ENCODE results near the gene KLF11.
"Not testable (repeated sequence)": the region's sequence is repeated elsewhere in the genome, so short reads cannot be mapped to it uniquely, and the experiment has no call there.

The KLF11 gene

DNA sequence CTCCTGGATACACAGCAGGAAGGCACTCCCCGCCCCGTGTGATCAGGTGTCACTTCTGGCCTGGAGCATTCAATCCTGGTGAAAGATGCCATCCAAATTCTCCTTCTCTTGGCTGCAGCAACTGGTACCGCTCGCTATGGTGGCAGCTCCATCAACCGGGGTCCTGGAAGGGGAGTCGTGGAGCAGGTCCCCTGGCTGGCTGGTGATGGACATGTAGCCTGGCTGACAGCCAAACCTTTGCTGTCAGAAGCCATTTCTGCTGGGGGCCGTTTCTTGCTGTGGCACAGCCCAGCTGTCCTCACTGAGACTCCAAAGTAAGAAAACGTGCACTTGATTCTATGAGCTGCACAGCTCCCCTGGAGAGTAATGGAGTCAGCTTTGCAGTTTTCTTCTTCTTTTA lies 44.0 kb downstream of the KLF11 start:
- DNase-seq, result no peak

DNA sequence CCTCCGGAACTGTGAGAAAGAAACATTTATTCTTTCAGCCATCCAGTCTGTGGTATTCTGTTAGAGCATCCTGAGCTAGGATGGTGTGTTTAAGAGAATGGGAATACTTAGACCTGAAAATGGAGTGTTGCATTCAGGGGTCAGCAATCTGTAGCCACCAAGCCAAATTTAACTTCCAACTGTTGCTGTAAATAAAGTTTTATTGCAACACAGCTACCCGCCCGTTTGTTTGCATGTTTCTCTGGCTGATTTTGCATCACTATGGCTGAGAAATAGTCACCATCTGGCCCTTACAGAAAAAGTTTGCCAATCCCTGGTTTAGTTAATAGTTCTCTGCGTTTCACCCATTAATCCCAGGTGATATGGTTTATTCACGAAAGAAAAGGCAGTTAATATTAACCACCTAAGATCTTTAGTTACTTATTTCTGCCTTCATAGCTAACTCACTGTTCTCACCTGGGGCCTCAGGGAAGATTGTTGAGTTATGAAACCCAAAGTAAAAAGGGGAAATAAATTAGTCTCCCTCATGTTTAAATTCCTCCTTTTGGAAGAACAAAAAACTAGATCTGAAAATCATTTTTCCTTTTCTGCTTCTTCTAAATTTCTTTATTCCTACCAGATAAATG lies 46.3 kb downstream of the KLF11 start:
- DNase-seq, result no peak

DNA sequence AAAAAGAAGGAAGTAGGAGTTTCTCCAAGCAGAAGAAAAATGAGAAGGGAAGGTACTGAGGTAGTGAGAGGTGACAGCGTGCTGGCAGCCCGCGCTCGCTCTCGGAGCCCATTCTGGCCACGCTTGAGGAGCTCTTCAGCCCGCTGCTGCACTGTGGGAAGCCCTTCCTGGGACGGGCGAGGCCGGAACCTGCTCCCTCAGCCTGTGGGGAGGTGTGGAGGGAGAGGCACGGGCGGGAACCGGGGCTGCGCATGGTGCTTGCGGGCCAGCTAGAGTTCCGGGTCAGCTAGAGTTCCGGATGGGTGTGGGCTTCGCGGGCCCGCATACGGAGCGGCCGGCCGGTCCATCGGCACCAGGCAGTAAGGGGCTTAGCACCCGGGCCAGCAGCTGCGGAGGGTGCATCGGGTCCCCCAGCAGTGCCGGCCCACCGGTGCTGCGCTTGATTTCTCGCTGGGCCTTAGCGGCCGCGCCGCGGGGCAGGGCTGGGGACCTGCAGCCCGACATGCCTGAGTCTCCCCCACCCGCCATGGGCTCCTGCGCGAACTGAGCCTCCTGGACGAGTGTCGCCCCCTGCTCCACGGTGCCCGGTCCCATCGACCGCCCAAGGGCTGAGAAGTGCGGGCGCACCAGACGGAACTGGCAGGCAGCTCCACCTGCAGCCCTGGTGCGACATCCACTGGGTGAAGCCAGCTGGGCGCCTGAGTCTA lies 48.0 kb downstream of the KLF11 start:
- DNase-seq, result no peak

DNA sequence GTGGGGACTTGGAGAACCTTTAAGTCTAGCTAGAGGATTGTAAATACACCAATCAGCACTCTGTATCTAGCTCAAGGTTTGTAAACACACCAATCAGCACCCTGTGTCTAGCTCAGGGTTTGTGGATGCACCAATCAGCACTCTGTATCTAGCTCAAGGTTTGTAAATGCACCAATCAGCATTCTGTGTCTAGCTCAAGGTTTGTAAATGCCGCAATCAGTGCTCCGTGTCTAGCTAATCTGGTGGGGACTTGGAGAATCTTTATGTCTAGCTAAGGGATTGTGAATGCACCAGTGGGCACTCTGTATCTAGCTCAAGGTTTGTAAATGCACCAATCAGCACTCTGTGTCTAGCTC lies 48.5 kb downstream of the KLF11 start:
- not testable (repeated sequence) for DNase-seq

DNA sequence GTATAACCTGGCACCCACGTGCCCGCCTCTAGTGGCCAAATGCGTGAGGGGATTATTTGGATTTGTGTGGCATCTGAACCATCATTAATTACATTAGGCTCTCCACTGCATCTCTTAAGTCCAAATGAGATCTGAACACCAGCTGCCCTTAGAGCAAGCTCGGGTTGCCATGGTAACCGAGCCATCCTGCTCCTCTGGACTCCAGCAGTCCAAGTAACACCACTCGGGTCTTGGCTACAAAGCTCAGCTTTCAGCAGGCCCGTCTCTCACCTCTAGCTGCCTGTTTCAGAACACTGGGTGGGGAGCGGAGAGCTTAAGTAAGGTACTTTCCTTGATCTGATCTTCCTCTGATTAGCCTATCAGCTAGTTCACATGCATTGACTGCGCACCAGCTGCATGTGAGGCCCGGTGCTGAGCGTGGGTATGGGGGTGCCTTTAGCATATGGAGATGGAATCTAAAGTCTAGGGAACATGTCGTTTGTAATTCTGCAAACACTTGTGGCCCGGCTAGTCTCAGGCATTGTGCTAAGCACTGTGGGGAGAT lies 51.0 kb downstream of the KLF11 start:
- peak; percentile 25 for DNase-seq

DNA sequence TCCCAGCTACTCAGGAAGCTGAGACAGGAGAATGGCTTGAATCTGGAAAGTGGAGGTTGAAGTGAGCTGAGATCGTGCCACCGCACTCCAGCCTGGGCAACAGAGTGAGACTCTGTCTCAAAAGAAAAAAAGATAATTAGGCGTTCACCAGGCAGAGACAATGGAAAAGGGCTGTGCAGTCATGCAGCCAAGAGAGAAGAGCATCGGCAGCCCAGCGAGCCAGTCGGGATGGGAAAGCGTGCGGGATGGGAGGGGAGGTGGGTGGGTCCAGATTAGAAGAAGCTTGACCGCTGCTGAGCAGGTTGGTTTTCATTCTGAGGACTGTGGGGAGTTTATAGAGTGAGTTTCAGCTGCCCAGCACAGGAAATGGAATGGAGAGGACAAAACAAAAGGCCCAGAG lies 51.8 kb downstream of the KLF11 start:
- DNase-seq, result no peak

DNA sequence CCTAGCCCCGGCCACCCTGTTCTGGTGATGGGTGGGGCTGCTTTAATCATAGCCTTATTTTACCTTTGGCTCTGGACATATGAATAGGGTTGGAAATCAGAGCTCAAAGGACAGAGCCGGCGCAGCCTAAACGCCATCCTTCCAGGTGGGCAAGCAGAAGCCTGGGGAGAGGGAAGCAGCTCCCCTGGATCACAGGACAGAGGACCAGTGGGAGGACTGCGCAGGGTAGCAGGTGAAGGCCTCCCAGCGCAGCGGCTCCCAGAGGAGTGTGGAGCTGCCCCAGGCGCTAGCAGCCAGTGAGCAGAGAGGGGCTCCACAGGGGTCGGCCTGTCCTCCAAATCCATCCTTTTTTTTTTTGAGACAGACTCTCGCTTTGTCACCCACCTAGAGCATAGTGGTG lies 53.3 kb downstream of the KLF11 start:
- no peak for DNase-seq

DNA sequence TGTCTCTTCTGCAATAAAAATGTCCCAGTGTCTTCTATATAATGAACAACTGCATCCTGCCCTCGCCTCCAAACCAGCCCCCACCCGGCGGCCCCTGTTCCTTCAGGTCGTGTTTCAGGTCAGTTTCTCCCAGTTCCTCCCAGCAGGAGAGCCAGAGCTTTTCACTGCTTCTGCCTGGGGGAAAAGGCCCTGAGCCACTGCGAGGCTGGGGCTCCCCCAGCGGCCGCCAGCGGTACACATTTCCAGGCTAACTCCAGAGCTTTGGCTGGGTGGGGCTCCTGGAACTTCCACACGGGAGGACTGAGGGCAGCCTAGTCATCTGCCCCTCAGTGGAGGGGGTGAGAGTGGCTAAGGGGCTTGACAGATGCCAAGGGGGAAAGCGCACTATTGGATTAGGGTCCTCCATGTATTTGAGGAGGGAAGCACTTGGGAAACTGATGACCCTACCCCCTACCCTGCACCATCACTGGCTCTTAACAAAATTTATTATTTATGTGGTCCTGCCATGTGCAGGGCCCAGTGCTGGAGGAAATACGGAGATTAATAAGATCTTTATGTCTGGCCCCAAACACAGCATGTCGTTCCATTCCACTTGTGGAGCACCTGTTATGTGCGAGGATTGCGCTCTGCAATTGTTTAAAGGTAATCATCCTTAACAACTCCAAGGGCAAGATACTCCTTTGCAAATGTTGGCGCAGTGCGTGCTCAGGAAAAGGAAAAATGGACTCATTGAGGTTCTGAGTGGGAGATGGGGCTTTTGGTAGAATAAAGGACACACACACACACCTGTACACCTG lies 54.2 kb downstream of the KLF11 start:
- peak; percentile 43 for DNase-seq

DNA sequence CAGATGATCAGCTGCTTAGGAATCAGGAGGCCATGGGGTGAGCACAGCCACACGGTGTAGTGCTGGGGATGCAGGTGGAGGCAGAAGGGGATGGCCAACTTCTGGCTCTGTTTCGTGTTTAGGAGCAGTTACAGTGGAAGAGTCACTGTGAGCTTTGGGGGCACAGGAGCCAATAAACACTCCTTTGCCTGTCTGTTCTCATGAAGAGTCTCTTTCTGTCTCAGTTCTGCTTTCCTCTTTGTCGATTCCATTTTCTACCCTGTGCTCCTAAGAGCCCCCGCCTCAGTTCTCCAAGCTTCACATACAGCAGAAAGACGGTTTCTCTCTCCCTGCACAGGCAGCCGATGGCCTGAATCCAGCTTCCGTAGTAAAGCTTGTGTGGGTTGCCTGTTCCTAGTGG lies 58.1 kb downstream of the KLF11 start:
- DNase-seq, result no peak

DNA sequence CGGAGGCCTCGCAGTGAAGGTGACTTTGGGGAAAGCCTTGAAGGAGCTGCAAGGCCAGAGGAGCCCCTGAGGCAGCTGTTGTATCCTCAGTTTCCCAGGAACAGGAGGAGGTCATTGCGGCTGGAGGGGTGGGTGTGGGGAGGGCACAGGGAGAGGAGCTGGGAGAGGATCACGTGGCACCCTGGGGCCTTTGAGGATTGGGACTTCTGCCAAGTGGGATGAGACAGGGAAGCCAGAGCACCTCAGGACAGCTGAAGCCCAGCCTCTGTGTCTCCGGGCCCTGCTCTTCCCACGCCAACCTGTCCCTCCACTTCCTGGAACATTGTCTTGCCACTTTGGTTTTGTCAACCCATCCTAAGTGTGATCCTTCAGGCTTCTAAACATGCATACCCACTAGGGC lies 59.8 kb downstream of the KLF11 start:
- no peak for DNase-seq
